IMR-90 (cell line): ENCODE measurements around the gene IL16. TPM values are rescaled to one million over a fixed set of nuclear protein-coding genes. Genes with fewer than 3 reads are reported as not detected.

Experiments used
- ATAC-seq: fragments of 200-7000 bp; cut with Tn5 transposase; 2 replicates; pipeline ENCODE4 v1.9.1; 2020; ENCODE audit warnings: low read depth, mild to moderate bottlenecking, moderate library complexity
- BruUV-seq: library from RNA; stranded (reverse); fragments of 400-500 nt; replicated peaks from 2 replicates; lab custom pipeline; 2021; lab: Mats Ljungman, UMichigan
- CTCF ChIA-PET: fragments of 300-600 bp; formaldehyde crosslinking; extraction: SDS; loops from one replicate; lab custom pipeline; 2021; ENCODE audit warnings: antibody characterized with exemption; lab: Yijun Ruan, JAX
- POLR2A ChIA-PET: fragments of 300-600 bp; sonication (Branson Sonifier 250); formaldehyde crosslinking; loops from one replicate; lab custom pipeline; 2022; ENCODE audit warnings: antibody characterized with exemption; ENCODE audit not compliant: unreplicated experiment; lab: Charles Lee
- DNase-seq: peaks from one replicate; pipeline ENCODE4 v3.0.0; 2013
- H2AFZ ChIP-seq: replicated peaks from 2 replicates; pipeline ENCODE3; 2013; ENCODE audit warnings: low read length, mild to moderate bottlenecking; ENCODE audit not compliant: poor library complexity
- H2AK5ac ChIP-seq: 2 replicates; pipeline ENCODE4 v1.6.1; 2013; ENCODE audit warnings: low read depth, low read length, inconsistent platforms
- H2AK9ac ChIP-seq: replicated peaks from 2 replicates; pipeline ENCODE3; 2013; ENCODE audit warnings: mild to moderate bottlenecking, low read depth, low read length, moderate library complexity; ENCODE audit not compliant: poor library complexity
- H2BK120ac ChIP-seq: 2 replicates; pipeline ENCODE4 v1.6.1; 2013; ENCODE audit warnings: low read depth, low read length, inconsistent platforms
- H2BK15ac ChIP-seq: 3 replicates; pipeline ENCODE4 v1.6.1; 2013; ENCODE audit warnings: low read depth, low read length, inconsistent platforms
- H2BK20ac ChIP-seq: 2 replicates; pipeline ENCODE4 v1.6.1; 2013; ENCODE audit warnings: low read depth, mild to moderate bottlenecking, inconsistent platforms, low read length, moderate library complexity
- H2BK5ac ChIP-seq: 2 replicates; pipeline ENCODE4 v1.6.1; 2013; ENCODE audit warnings: mild to moderate bottlenecking, low read depth, low read length, inconsistent platforms; ENCODE audit not compliant: poor library complexity, severe bottlenecking
- H3K14ac ChIP-seq: replicated peaks from 2 replicates; pipeline ENCODE4 v1.6.1; 2013; ENCODE audit warnings: low read depth, low read length, inconsistent platforms
- H3K18ac ChIP-seq: 2 replicates; pipeline ENCODE4 v1.6.1; 2013; ENCODE audit warnings: low read depth, low read length, control low read depth
- H3K23ac ChIP-seq: 2 replicates; pipeline ENCODE4 v1.6.1; 2013; ENCODE audit warnings: low read depth, low read length, inconsistent platforms
- H3K27ac ChIP-seq: 2 replicates; pipeline ENCODE4 v1.5.1; 2013; ENCODE audit warnings: mild to moderate bottlenecking, control low read depth, low read length; ENCODE audit not compliant: insufficient read depth
- H3K27me3 ChIP-seq: 2 replicates; pipeline ENCODE4 v1.6.1; 2013; ENCODE audit warnings: low read length; ENCODE audit not compliant: control insufficient read depth, insufficient read depth
- H3K36me3 ChIP-seq: 2 replicates; pipeline ENCODE4 v1.6.1; 2013; ENCODE audit warnings: low read length, mixed read lengths; ENCODE audit not compliant: control insufficient read depth, insufficient read depth
- H3K4ac ChIP-seq: 2 replicates; pipeline ENCODE4 v1.6.1; 2013; ENCODE audit warnings: low read depth, low read length, inconsistent platforms
- H3K4me1 ChIP-seq: 2 replicates; pipeline ENCODE4 v1.6.1; 2013; ENCODE audit warnings: low read length, mixed read lengths; ENCODE audit not compliant: control insufficient read depth, insufficient read depth
- H3K4me2 ChIP-seq: 2 replicates; pipeline ENCODE4 v1.6.1; 2013; ENCODE audit warnings: low read depth, mild to moderate bottlenecking, control low read depth, low read length, moderate library complexity
- H3K4me3 ChIP-seq: 2 replicates; pipeline ENCODE4 v1.5.1; 2013; ENCODE audit warnings: low read depth, mild to moderate bottlenecking, control low read depth, low read length, moderate library complexity; ENCODE audit not compliant: insufficient read depth
- H3K56ac ChIP-seq: 2 replicates; pipeline ENCODE4 v1.6.1; 2013; ENCODE audit warnings: low read length, inconsistent platforms; ENCODE audit not compliant: insufficient read depth; ENCODE audit errors: extremely low read depth
- H3K79me1 ChIP-seq, 2 experiments: 2 replicates each; pipeline ENCODE4 v1.6.1; 2013; ENCODE audit warnings: low read length in 2 of 2, inconsistent platforms in 1 of 2, low read depth in 1 of 2
- H3K9ac ChIP-seq: 2 replicates; pipeline ENCODE4 v1.6.1; 2013; ENCODE audit warnings: low read depth, low read length, control low read depth
- H3K9me1 ChIP-seq: 2 replicates; pipeline ENCODE4 v1.6.1; 2013; ENCODE audit warnings: low read length, inconsistent platforms; ENCODE audit not compliant: insufficient read depth
- H3K9me3 ChIP-seq: 2 replicates; pipeline ENCODE4 v1.6.1; 2013; ENCODE audit warnings: low read length; ENCODE audit not compliant: control insufficient read depth, insufficient read depth
- H4K20me1 ChIP-seq: 2 replicates; pipeline ENCODE4 v1.6.1; 2013; ENCODE audit warnings: low read length, inconsistent platforms; ENCODE audit not compliant: insufficient read depth
- H4K5ac ChIP-seq: 2 replicates; pipeline ENCODE4 v1.6.1; 2013; ENCODE audit warnings: mild to moderate bottlenecking, low read depth, low read length, control low read depth
- H4K8ac ChIP-seq, 2 experiments: 2 replicates each; pipeline ENCODE4 v1.6.1; 2013; ENCODE audit warnings: low read depth in 2 of 2, low read length in 2 of 2, control low read depth in 1 of 2, inconsistent platforms in 1 of 2
- H4K91ac ChIP-seq: 2 replicates; pipeline ENCODE4 v1.6.1; 2013; ENCODE audit warnings: low read depth, low read length, inconsistent platforms; ENCODE audit not compliant: insufficient read depth
- CHD1 ChIP-seq: IDR thresholded peaks from 2 replicates; pipeline ENCODE4 v1.6.1; 2012; ENCODE audit warnings: low read depth, low read length, improper control_type of control experiment
- MAZ ChIP-seq: IDR thresholded peaks from 2 replicates; pipeline ENCODE4 v1.6.1; 2012; ENCODE audit warnings: low read depth, mild to moderate bottlenecking, low read length, improper control_type of control experiment, moderate library complexity, borderline replicate concordance
- WGBS, 2 experiments: methylation state at CpG; one replicate each; pipeline versions ENCODE4 v1.1.5 to v1.1.7; 2013; ENCODE audit warnings: missing lambda C conversion rate in 2 of 2; ENCODE audit not compliant: insufficient read length in 1 of 2; ENCODE audit errors: extremely low coverage in 2 of 2; 5-methylcytosine and 5-hydroxymethylcytosine counted together
- dilution Hi-C: fragments of 300-500 bp; cut with HindIII; formaldehyde crosslinking; loops from one replicate; pipeline ENCODE4 v1.14.3; 2018; ENCODE audit warnings: low sequenced_read_pairs; ENCODE audit not compliant: unreplicated experiment
- in situ Hi-C: fragments of 300-500 bp; cut with MboI; formaldehyde crosslinking; loops from 3 replicates; pipeline ENCODE4 v1.14.3; 2019; ENCODE audit warnings: low sequenced_read_pairs, inconsistent platforms, mixed read lengths
- intact Hi-C: fragments of 100-400 bp; cut with micrococcal nuclease; formaldehyde crosslinking; loops from 2 replicates; pipeline ENCODE4 v1.10.0; 2022
- polyA plus RNA-seq, 3 experiments: library from polyadenylated mRNA; depleted of rRNA; stranded (reverse); fragments of >200 nt; gene quantifications; 2 replicates each; pipeline ENCODE4 v1.2.3, GENCODE V29; 2012; ENCODE audit warnings: low replicate concordance in 1 of 3
- total RNA-seq: library from RNA; depleted of rRNA; stranded (reverse); fragments of >200 nt; gene quantifications from 2 replicates; pipeline ENCODE4 v1.2.3, GENCODE V29; 2012

The IL16 gene
- total and polyA plus RNA-seq, 2 of the 4 experiments (the other 2 are of a cell fraction) = 0.18 to 0.27 TPM

- Histone ChIP-seq H3K23ac (no peak overlapping the region), H4K5ac (peak overlapping the region; percentile 2; the same call in 1 of the 2 replicates), H3K27me3 (no peaks in the 10 kb centered on the region), H2BK120ac (peak overlapping the region; percentile 17), H3K4me3 (no peak overlapping the region), H3K79me1 (no peaks in the 10 kb centered on the region), H3K27ac (no peak overlapping the region), H3K36me3 (peaks cover 4% of the 10 kb centered on the region; the same call in 1 of the 2 replicates), H2BK5ac (no peak overlapping the region), H2BK15ac (peak overlapping the region; percentile 7; the same call in 2 of the 3 replicates), H4K20me1 (no peaks in the 10 kb centered on the region), H3K4me1 (peaks cover 17% of the 10 kb centered on the region), H2AK9ac (no peak overlapping the region), H3K4ac (peak overlapping the region; percentile 51), H2BK20ac (peak overlapping the region; percentile 46; the same call in 1 of the 2 replicates), H3K4me2 (no peak overlapping the region), H3K9ac (no peak overlapping the region), H3K56ac (no peak overlapping the region), H3K18ac (peak overlapping the region; percentile 24; the same call in 1 of the 2 replicates), H3K9me3 (no peaks in the 10 kb centered on the region), H3K14ac (0 out of 2 replicates have a peak overlapping the region, but pooled peaks have one; percentile 5), H3K9me1 (peaks cover 8% of the 10 kb centered on the region), H2AK5ac (peak overlapping the region; percentile 23), H2AFZ (peak overlapping the region; percentile 52), H4K91ac (peak overlapping the region; percentile 30), H4K8ac (peak overlapping the region in 1 of 2 experiments; percentile 56; a peak in 1 of 4 replicates)
- in situ Hi-C loops (no loop called here), dilution Hi-C loops (no loop called here), intact Hi-C loops (loop anchor here (5.0 kb wide), 1 partner anchor 42 kb away; no protein-coding TSS in a partner anchor)
- DNase-seq = no peak
- BruUV-seq = no TSS peak
- TF ChIP-seq MAZ (no peak), CHD1 (no peak)
- ChIA-PET POLR2A (no interaction called here), CTCF (interaction anchor here (0.6 kb wide), 1 partner anchor 221 kb away, joined by 3 read pairs; no protein-coding TSS in a partner anchor)
- WGBS, 2 experiments = 53% methylated on average over 3 of the region's 8 CpGs; no CpG with 5 or more reads in 1 of the 2 experiments
- ATAC-seq = no peak; the same call in 1 of the 2 replicates
These were observed 1.3 kb upstream of the IL16 start for GRCh38 chr15:81195339-81195864.
